Activated B cell treated with CpG ODN at 0.5 μM for 24 hours (primary cell): ENCODE data around the gene SUMO1. TPM values are rescaled to one million over a fixed set of nuclear protein-coding genes. Genes with fewer than 3 reads are reported as not detected.

Experiments used
- ATAC-seq: fragments of 200-7000 bp; cut with Tn5 transposase; one replicate; pipeline ENCODE4 v1.10.0; 2021; ENCODE audit warnings: low read depth, mild to moderate bottlenecking, moderate library complexity
- CTCF ChIA-PET: fragments of 350-600 bp; sonication (Branson Sonifier 250); formaldehyde crosslinking; loops from one replicate; lab custom pipeline; 2021; ENCODE audit warnings: antibody characterized with exemption; lab: Charles Lee
- POLR2A ChIA-PET: fragments of 350-600 bp; sonication (Branson Sonifier 250); formaldehyde crosslinking; loops from one replicate; lab custom pipeline; 2021; ENCODE audit warnings: antibody characterized with exemption; lab: Charles Lee
- DNase-seq: peaks from one replicate; pipeline ENCODE4 v3.0.0; 2022
- H3K27ac Mint-ChIP-seq: one replicate; pipeline ENCODE4 v1.8.0; 2020; ENCODE audit warnings: mixed read lengths
- H3K27me3 Mint-ChIP-seq: one replicate; pipeline ENCODE4 v1.8.0; 2021; ENCODE audit warnings: mixed read lengths
- H3K36me3 Mint-ChIP-seq: one replicate; pipeline ENCODE4 v1.8.0; 2021; ENCODE audit warnings: low read depth, mixed read lengths
- H3K4me1 Mint-ChIP-seq: one replicate; pipeline ENCODE4 v1.8.0; 2021; ENCODE audit warnings: mixed read lengths
- H3K4me3 Mint-ChIP-seq: one replicate; pipeline ENCODE4 v1.8.0; 2020; ENCODE audit warnings: mild to moderate bottlenecking, mixed read lengths
- H3K9me3 Mint-ChIP-seq: one replicate; pipeline ENCODE4 v1.8.0; 2020; ENCODE audit warnings: mixed read lengths
- intact Hi-C: fragments of 100-400 bp; cut with micrococcal nuclease; formaldehyde crosslinking; loops from one replicate; pipeline ENCODE4 v1.15.1; 2024
- total RNA-seq: library from RNA; stranded (reverse); gene quantifications from 2 replicates; pipeline ENCODE4 v1.2.3, GENCODE V29; 2022
- TF ChIP-seq, protein P1 (sequence below): fragments of 200-600 bp; IDR thresholded peaks from one replicate; pipeline ENCODE4 v1.8.0; 2022; ENCODE audit warnings: antibody characterized with exemption, mild to moderate bottlenecking

Gene SUMO1
- total RNA-seq, 1 donor from 2014 or later, result 78.8 TPM

DNA sequence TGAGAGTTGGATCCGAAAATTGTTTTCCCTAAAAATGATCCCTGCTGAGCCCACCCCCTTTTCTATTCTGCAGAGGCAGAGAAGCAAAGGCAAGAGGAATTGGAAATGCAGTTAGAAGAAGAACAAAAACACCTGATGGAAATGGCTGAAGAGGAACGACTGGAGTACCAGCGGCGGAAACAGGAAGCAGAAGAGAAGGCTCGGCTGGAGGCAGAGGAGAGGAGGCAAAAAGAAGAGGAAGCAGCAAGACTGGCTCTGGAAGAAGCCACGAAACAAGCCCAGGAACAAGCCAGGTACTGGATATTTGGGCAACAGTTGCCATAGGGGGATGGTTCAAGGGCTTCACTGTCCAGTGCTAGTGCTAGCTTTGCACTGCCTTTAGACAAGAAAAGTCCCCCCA is 41.7 kb downstream of the SUMO1 start:
- Mint-ChIP-seq H3K4me1 (peaks cover 2% of the 10 kb centered on the region), H3K9me3 (no peaks in the 10 kb centered on the region), H3K27ac (no peak overlapping the region), H3K27me3 (peaks cover 4% of the 10 kb centered on the region), H3K4me3 (no peak overlapping the region), H3K36me3 (peaks cover 4% of the 10 kb centered on the region)
- ATAC-seq, result no peak
- CTCF ChIA-PET, result no interaction called here
- DNase-seq, result no peak
- intact Hi-C loops, result no loop called here
- POLR2A ChIA-PET, result no interaction called here
- TF ChIP-seq, protein P1, sequence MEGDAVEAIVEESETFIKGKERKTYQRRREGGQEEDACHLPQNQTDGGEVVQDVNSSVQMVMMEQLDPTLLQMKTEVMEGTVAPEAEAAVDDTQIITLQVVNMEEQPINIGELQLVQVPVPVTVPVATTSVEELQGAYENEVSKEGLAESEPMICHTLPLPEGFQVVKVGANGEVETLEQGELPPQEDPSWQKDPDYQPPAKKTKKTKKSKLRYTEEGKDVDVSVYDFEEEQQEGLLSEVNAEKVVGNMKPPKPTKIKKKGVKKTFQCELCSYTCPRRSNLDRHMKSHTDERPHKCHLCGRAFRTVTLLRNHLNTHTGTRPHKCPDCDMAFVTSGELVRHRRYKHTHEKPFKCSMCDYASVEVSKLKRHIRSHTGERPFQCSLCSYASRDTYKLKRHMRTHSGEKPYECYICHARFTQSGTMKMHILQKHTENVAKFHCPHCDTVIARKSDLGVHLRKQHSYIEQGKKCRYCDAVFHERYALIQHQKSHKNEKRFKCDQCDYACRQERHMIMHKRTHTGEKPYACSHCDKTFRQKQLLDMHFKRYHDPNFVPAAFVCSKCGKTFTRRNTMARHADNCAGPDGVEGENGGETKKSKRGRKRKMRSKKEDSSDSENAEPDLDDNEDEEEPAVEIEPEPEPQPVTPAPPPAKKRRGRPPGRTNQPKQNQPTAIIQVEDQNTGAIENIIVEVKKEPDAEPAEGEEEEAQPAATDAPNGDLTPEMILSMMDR, result no peak

DNA sequence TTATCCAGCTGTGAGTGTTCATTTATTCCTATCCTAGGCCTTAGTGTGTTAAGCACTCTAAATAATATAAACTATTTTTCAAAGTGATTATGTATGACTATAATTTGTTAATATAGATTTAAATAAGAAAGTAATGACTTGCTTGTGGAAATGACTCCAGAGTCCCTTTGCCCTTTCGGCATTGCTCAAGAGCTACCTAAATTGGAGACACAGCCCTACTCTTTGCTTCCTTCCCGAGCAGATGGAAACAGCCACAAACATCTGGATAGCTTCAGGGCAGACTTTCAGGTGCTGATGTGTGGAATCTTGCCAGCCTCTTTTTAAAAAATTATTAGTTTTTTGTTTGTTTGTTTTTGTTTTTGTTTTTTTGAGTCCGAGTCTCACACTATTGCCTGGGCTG is 44.0 kb downstream of the SUMO1 start:
- CTCF ChIA-PET, result no interaction called here
- TF ChIP-seq, protein P1, result no peak
- Mint-ChIP-seq H3K27ac (no peak overlapping the region), H3K9me3 (no peaks in the 10 kb centered on the region), H3K4me3 (no peak overlapping the region), H3K4me1 (no peaks in the 10 kb centered on the region), H3K36me3 (no peaks in the 10 kb centered on the region), H3K27me3 (peaks cover 4% of the 10 kb centered on the region)
- intact Hi-C loops, result no loop called here
- DNase-seq (no peak), ATAC-seq (no peak)
- POLR2A ChIA-PET, result no interaction called here

DNA sequence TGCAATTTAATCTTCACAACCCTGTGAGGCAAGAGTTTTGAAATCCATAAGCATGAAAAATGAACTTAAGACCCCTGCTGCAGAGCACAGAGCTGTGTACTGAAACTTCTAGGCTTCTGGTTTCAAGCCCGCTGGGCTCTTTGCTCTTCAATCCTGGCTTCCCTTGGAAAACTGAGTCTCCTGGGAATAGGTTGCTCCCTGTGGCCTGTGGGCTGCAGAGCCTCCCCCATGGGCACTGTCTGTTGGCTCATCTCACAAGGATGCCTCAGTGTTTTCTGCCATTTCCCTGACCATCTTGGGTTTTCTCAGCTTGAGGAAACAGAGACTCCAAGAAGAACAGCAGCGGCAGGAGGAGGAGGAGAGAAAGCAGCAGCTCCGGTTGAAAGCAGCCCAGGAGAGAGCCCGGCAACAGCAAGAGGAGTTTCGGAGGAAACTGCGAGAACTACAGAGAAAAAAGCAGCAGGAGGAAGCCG is 44.5 kb downstream of the SUMO1 start:
- DNase-seq, result no peak
- POLR2A ChIA-PET, result no interaction called here
- CTCF ChIA-PET, result no interaction called here
- TF ChIP-seq, protein P1, result no peak
- H3K27me3 Mint-ChIP-seq, result peaks cover 4% of the 10 kb centered on the region
- no peak overlapping the region for H3K27ac Mint-ChIP-seq
- no peaks in the 10 kb centered on the region for H3K9me3 Mint-ChIP-seq
- no peak for ATAC-seq
- H3K36me3 Mint-ChIP-seq, result no peaks in the 10 kb centered on the region
- intact Hi-C loops, result no loop called here
- H3K4me3 Mint-ChIP-seq, result no peak overlapping the region
- no peaks in the 10 kb centered on the region for H3K4me1 Mint-ChIP-seq

DNA sequence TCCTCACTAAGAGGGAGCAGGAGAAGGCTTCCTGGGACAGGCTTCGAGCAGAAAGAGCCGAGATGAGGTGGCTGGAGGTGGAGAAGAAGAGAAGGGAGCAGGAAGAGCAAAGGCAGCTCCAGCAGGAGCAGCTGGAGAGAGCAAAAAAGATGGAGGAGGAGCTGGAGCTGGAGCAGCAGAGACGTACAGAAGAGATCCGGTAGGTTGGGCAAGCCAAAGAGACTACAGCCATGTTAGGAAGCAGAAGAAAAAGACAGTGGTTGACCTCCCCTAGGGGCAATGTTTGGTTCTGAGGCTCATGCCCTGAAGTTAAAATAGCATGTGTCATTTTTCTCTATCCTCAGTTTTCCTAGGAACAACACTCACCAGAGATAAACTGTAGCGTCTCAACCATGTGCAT is 45.1 kb downstream of the SUMO1 start:
- Mint-ChIP-seq H3K27ac (no peak overlapping the region), H3K9me3 (no peaks in the 10 kb centered on the region), H3K36me3 (no peaks in the 10 kb centered on the region), H3K27me3 (peaks cover 4% of the 10 kb centered on the region), H3K4me1 (no peaks in the 10 kb centered on the region), H3K4me3 (no peak overlapping the region)
- intact Hi-C loops, result no loop called here
- POLR2A ChIA-PET, result no interaction called here
- DNase-seq (no peak), ATAC-seq (no peak)
- CTCF ChIA-PET, result no interaction called here
- TF ChIP-seq, protein P1, result no peak

DNA sequence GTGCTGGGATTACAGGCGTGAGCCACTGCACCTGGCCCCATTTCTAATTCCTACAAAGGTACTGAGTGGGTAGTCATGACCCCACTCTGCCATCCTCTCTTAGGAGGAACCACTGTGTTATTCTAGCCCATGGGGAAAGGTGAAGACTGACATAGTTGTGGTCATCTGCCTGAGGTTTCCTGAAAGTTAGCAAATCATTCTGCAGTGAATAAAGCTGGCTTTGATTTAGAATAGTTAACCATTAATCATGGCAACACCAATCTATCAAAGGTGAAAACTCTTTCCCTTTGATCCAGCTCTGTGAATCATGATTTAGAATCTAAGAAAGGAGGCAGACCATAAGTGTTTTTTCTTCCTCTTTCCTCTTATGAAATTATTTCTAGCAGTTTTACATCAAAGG is 50.8 kb downstream of the SUMO1 start:
- POLR2A ChIA-PET, result interaction anchor here (0.6 kb wide), 1 partner anchor 987 kb away, joined by 3 read pairs; no protein-coding TSS in a partner anchor
- H3K27ac Mint-ChIP-seq, result no peak overlapping the region

More for the DNA sequence above, 50.8 kb downstream of the SUMO1 start:
- Mint-ChIP-seq H3K4me3 (no peak overlapping the region), H3K9me3 (no peaks in the 10 kb centered on the region), H3K36me3 (no peaks in the 10 kb centered on the region), H3K4me1 (no peaks in the 10 kb centered on the region), H3K27me3 (peaks cover 10% of the 10 kb centered on the region)
- no peak for ATAC-seq
- no peak for DNase-seq
- TF ChIP-seq, protein P1, result no peak
- intact Hi-C loops, result no loop called here
- CTCF ChIA-PET, result no interaction called here
